ENCODE results near the gene MAZ. TPM values are rescaled to one million over a fixed set of nuclear protein-coding genes. Genes with fewer than 3 reads are reported as not detected.

MAZ gene
- total and polyA plus RNA-seq, 2 of the 13 experiments (the other 11 are each of a cell fraction or from before 2014, with no cell fraction given): 203 to 277 TPM

DNA sequence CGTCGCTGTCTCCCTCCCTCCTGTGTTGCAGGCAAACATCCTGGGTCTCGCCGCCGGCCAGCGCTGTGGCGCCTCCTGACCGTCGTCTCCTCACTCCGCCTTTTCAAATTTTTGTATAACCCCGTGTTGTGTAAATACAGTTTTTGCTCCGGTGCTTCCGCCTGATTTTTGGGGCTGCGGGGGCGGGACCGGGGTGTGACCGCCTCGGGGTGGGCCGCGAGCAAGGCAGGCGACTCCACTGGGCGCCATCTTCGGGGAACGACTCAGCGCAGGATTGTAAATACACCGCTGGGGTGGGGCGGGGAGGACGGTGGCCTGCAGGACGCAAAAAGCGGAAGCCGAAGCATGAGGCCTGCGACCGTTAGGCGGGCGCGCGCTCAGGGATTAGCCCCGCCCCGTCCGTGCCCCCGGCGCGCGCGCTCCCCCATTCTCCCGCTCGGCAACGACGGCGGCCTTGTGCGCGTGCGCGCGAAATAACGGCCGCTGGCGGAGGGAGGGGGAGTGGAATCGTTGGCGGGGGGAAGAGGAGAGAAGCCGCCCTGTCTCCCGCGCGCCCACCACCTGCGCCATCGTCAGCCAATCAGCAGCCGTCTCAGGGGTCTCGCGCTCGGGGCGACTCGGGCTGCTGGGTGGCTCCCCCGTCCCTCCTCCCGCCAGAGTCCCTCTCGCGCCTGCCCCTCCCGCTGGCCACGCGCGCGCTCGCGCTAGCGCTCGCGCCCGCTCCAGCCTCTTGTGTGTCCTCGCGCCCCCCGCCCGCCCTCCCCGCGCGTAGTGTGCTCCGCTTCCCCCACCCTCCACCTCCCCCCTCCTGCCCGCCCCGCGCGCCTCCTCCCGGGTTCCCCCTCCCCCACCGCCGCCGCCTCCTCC lies 864 bp upstream of the MAZ start (continued):
- TF ChIP-seq ZBTB37 (CRISPR knock-in tag; IDR thresholded peaks at IDR 0.05): no peak
- TF ChIP-seq PCBP2 (optimal IDR thresholded peaks at IDR 0.05; ENCODE audit: low read depth, low read length, poor library complexity, severe bottlenecking): no peak
- TF ChIP-seq, protein P1, sequence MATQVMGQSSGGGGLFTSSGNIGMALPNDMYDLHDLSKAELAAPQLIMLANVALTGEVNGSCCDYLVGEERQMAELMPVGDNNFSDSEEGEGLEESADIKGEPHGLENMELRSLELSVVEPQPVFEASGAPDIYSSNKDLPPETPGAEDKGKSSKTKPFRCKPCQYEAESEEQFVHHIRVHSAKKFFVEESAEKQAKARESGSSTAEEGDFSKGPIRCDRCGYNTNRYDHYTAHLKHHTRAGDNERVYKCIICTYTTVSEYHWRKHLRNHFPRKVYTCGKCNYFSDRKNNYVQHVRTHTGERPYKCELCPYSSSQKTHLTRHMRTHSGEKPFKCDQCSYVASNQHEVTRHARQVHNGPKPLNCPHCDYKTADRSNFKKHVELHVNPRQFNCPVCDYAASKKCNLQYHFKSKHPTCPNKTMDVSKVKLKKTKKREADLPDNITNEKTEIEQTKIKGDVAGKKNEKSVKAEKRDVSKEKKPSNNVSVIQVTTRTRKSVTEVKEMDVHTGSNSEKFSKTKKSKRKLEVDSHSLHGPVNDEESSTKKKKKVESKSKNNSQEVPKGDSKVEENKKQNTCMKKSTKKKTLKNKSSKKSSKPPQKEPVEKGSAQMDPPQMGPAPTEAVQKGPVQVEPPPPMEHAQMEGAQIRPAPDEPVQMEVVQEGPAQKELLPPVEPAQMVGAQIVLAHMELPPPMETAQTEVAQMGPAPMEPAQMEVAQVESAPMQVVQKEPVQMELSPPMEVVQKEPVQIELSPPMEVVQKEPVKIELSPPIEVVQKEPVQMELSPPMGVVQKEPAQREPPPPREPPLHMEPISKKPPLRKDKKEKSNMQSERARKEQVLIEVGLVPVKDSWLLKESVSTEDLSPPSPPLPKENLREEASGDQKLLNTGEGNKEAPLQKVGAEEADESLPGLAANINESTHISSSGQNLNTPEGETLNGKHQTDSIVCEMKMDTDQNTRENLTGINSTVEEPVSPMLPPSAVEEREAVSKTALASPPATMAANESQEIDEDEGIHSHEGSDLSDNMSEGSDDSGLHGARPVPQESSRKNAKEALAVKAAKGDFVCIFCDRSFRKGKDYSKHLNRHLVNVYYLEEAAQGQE (IDR thresholded peaks at IDR 0.05; ENCODE audit: borderline replicate concordance in 1 of 2, low read depth in 1 of 2, low read length in 2 of 2): peak in 1 of 2 experiments; percentile 62; a peak in 1 of 4 replicates
- no peak for TF ChIP-seq PTBP1 (IDR thresholded peaks at IDR 0.05; ENCODE audit: low read depth, low read length, poor library complexity, severe bottlenecking)
- no peak for TF ChIP-seq SUZ12 (IDR thresholded peaks at IDR 0.05; ENCODE audit: low read depth, low read length)
- TF ChIP-seq BCL6 (CRISPR knock-in tag; IDR thresholded peaks at IDR 0.05): peak; percentile 69
- TF ChIP-seq SAP130 (CRISPR knock-in tag; IDR thresholded peaks at IDR 0.05; ENCODE audit: low read depth): peak; percentile 97
- TF ChIP-seq ZKSCAN5 (CRISPR knock-in tag; IDR thresholded peaks at IDR 0.05): no peak
- TF ChIP-seq ZBTB38 (CRISPR knock-in tag; IDR thresholded peaks at IDR 0.05): peak; percentile 93
- TF ChIP-seq, protein P2, sequence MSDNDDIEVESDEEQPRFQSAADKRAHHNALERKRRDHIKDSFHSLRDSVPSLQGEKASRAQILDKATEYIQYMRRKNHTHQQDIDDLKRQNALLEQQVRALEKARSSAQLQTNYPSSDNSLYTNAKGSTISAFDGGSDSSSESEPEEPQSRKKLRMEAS (IDR thresholded peaks at IDR 0.05): peak; percentile 99
- TF ChIP-seq ZNF577 (CRISPR knock-in tag; IDR thresholded peaks at IDR 0.05; ENCODE audit: borderline replicate concordance, low read depth): no peak
- peak; percentile 75 for TF ChIP-seq CREM (IDR thresholded peaks at IDR 0.05)
- TF ChIP-seq CREM (CRISPR knock-in tag; IDR thresholded peaks at IDR 0.05): 0 out of 2 replicates have a peak, but pooled peaks have one; percentile 4
- peak in 1 of 2 experiments; percentile 79; a peak in 2 of 4 replicates for TF ChIP-seq ATF4 (CRISPR knock-in tag; IDR thresholded peaks at IDR 0.05)
- 0 out of 2 replicates have a peak, but pooled peaks have one; percentile 42 for TF ChIP-seq NR0B2 (CRISPR knock-in tag; IDR thresholded peaks at IDR 0.05)
- 0 out of 2 replicates have a peak, but pooled peaks have one; percentile 66 for TF ChIP-seq ZNF333 (CRISPR knock-in tag; IDR thresholded peaks at IDR 0.05; ENCODE audit: borderline replicate concordance)
- TF ChIP-seq RORA (CRISPR knock-in tag; IDR thresholded peaks at IDR 0.05): no peak
- TF ChIP-seq EED (CRISPR knock-in tag; IDR thresholded peaks at IDR 0.05): peak; percentile 68
- no peak for TF ChIP-seq MATR3 (CRISPR knock-in tag; IDR thresholded peaks at IDR 0.05)
- peak; percentile 88; the same call in 1 of the 2 replicates for TF ChIP-seq ZNF563 (CRISPR knock-in tag; IDR thresholded peaks at IDR 0.05)

Measured in HepG2 (cell line).